Right lobe of liver (tissue), 6 donors: ENCODE data around the gene BMP8A. TPM values are rescaled to one million over a fixed set of nuclear protein-coding genes. Genes with fewer than 3 reads are reported as not detected.
A peak's percentile ranks its signal among the peaks of the same experiment; 100 is the strongest.

Source experiments
- ATAC-seq, 4 donors: fragments of 200-7000 bp; cut with Tn5 transposase; one replicate each; pipeline ENCODE4 v1.9.1; 2020; ENCODE audit warnings: mild to moderate bottlenecking in 4 of 4, moderate library complexity in 4 of 4
- DNase-seq, 3 donors: peaks; one replicate each; pipeline ENCODE4 v3.0.0-alpha.2; 2020
- H3K27ac ChIP-seq, 3 donors: fragments of 200-600 bp; one replicate each; pipeline ENCODE4 v1.8.0; 2022
- H3K27me3 ChIP-seq, 2 donors: fragments of 200-600 bp; one replicate each; pipeline ENCODE4 v1.8.0; 2022
- H3K36me3 ChIP-seq, 4 donors: fragments of 200-600 bp; sonication (generic) in 1 of 4; one replicate each; pipeline versions ENCODE4 v1.5.1 to v1.8.0; 2017 to 2022; ENCODE audit warnings: control low read depth in 1 of 4
- H3K4me1 ChIP-seq, 4 donors: fragments of 200-600 bp; sonication (generic) in 1 of 4; one replicate each; pipeline versions ENCODE4 v1.5.1 to v1.8.0; 2017 to 2022; ENCODE audit warnings: control low read depth in 1 of 4
- H3K4me3 ChIP-seq, 3 donors: fragments of 200-600 bp; one replicate each; pipeline ENCODE4 v1.8.0; 2022
- H3K9me3 ChIP-seq, 4 donors: fragments of 200-600 bp; sonication (generic) in 1 of 4; one replicate each; pipeline versions ENCODE4 v1.5.1 to v1.8.0; 2017 to 2022; ENCODE audit warnings: control low read depth in 1 of 4
- CTCF ChIP-seq, 4 donors: fragments of 200-600 bp in 3 of 4; fragments of 450-650 bp in 1 of 4; IDR thresholded peaks; one replicate each; pipeline versions ENCODE4 v1.5.1 to v1.8.0; 2016 to 2022; ENCODE audit warnings: antibody characterized with exemption in 4 of 4, mild to moderate bottlenecking in 2 of 4
- POLR2A ChIP-seq: fragments of 450-650 bp; IDR thresholded peaks from one replicate; pipeline ENCODE4 v1.6.1; 2017; ENCODE audit warnings: antibody characterized with exemption, mild to moderate bottlenecking
- WGBS: methylation state at CpG from one replicate; pipeline ENCODE4 v1.1.6; 2018; ENCODE audit warnings: low coverage, low lambda C conversion rate; ENCODE audit not compliant: insufficient coverage; ENCODE audit errors: missing lambda C conversion rate; 5-methylcytosine and 5-hydroxymethylcytosine counted together
- intact Hi-C, 2 donors: fragments of 100-400 bp; cut with DNase I; formaldehyde crosslinking; loops; one replicate each; pipeline versions ENCODE4 v1.11.2 to v1.14.1; 2022
- total RNA-seq, 6 experiments: library from RNA; depleted of rRNA in 2 of 6; stranded (reverse); fragments of >200 nt in 2 of 6; fragmentation: NEBNext Ultra II Directional in 3 of 6; extraction: Animal tissue kit (Norgen Biotek cat#: 25700) in 3 of 6; gene quantifications; one replicate each; pipeline versions ENCODE4 v1.1.0 to v1.2.4, GENCODE V29; 2016 to 2023
- donor health status: DM: no; HTN: yes; CAD: no.
- donor health status: DM: no; HTN: no; CAD: no.
- donor health status: DM: no; HTN: no; CAD: no.
- donor health status: DM: no; HTN: yes; CAD: no.
- donor health status: DM: no; HTN: yes; CAD: no.

Gene BMP8A
- total RNA-seq, 6 experiments from 2014 or later: 0.18 to 0.80 TPM; not detected in 4

- no peak for DNase-seq
- Histone ChIP-seq H3K9me3 (no peaks in the 10 kb centered on the region), H3K4me3 (no peak overlapping the region), H3K27me3 (no peaks in the 10 kb centered on the region), H3K27ac (no peak overlapping the region), H3K36me3 (peaks cover 0 to 48% (median 12%) of the 10 kb centered on the region in 4 donors), H3K4me1 (no peaks in the 10 kb centered on the region)
- 72% methylated on average over 3 of the region's 10 CpGs for whole genome bisulfite sequencing
- intact Hi-C loops: no loop called here
- peak in 3 of 4 donors; percentile 9 to 57 (median 45) for ATAC-seq
- TF ChIP-seq POLR2A (no peak), CTCF (IDR thresholded peaks at IDR 0.05) (no peak)
Measured at GRCh38 chr1:39529901-39530535, 38.6 kb downstream of the BMP8A start.

GRCh38 chr1:39531526-39531925 lies 40.1 kb downstream of the BMP8A start:
- ATAC-seq: no peak
- H3K4me1 ChIP-seq: no peaks in the 10 kb centered on the region
- TF ChIP-seq POLR2A: no peak
- TF ChIP-seq CTCF (IDR thresholded peaks at IDR 0.05): no peak
- WGBS: no CpG with 5 or more reads among the region's 4 CpGs
- no peaks in the 10 kb centered on the region for H3K27me3 ChIP-seq
- peaks cover 0 to 49% (median 12%) of the 10 kb centered on the region in 4 donors for H3K36me3 ChIP-seq
- intact Hi-C loops: no loop called here
- no peaks in the 10 kb centered on the region for H3K9me3 ChIP-seq
- no peak overlapping the region for H3K27ac ChIP-seq
- DNase-seq: no peak
- no peak overlapping the region for H3K4me3 ChIP-seq

- DNase-seq: no peak
- no peak for TF ChIP-seq CTCF (IDR thresholded peaks at IDR 0.05)
- no peak for TF ChIP-seq POLR2A
- WGBS: 100% methylated on average over 1 of the region's 1 CpG
- Histone ChIP-seq H3K27ac (no peak overlapping the region), H3K27me3 (no peaks in the 10 kb centered on the region), H3K36me3 (peaks cover 0 to 38% (median 2%) of the 10 kb centered on the region in 4 donors), H3K4me3 (no peak overlapping the region), H3K9me3 (no peaks in the 10 kb centered on the region), H3K4me1 (no peaks in the 10 kb centered on the region)
- no peak for ATAC-seq
- intact Hi-C loops: no loop called here
Measured at GRCh38 chr1:39533442-39533841, 42.0 kb downstream of the BMP8A start.

- WGBS: 74% methylated on average over 6 of the region's 9 CpGs
- Histone ChIP-seq H3K27me3 (no peaks in the 10 kb centered on the region), H3K9me3 (no peaks in the 10 kb centered on the region), H3K27ac (no peak overlapping the region), H3K4me3 (no peak overlapping the region), H3K36me3 (peaks cover 0 to 27% (median 0%) of the 10 kb centered on the region in 4 donors), H3K4me1 (peaks cover 0 to 6% (median 0%) of the 10 kb centered on the region in 4 donors)
- TF ChIP-seq POLR2A: no peak
- TF ChIP-seq CTCF (IDR thresholded peaks at IDR 0.05): no peak
- ATAC-seq (no peak), DNase-seq (no peak)
- intact Hi-C loops: no loop called here
Measured at GRCh38 chr1:39538531-39539251, 47.3 kb downstream of the BMP8A start.
